GM18502 (cell line): ENCODE data around the gene ZNF414.
"Not testable (repeated sequence)": the region's sequence is repeated elsewhere in the genome, so short reads cannot be mapped to it uniquely, and the experiment has no call there.

Experiments used
- ATAC-seq: cut with Tn5 transposase; IDR thresholded peaks from one replicate; pipeline ENCODE4 v1.9.1; 2021; ENCODE audit warnings: mild to moderate bottlenecking; ENCODE audit not compliant: unreplicated experiment, poor library complexity

Gene ZNF414

GRCh38 chr19:8513687-8514504 lies at the start of gene ZNF414:
ZNF414 (minus strand) TSS chr19:8514167; CDS start chr19:8514046, 121 bp downstream.
- peak; percentile 90 for ATAC-seq

DNA sequence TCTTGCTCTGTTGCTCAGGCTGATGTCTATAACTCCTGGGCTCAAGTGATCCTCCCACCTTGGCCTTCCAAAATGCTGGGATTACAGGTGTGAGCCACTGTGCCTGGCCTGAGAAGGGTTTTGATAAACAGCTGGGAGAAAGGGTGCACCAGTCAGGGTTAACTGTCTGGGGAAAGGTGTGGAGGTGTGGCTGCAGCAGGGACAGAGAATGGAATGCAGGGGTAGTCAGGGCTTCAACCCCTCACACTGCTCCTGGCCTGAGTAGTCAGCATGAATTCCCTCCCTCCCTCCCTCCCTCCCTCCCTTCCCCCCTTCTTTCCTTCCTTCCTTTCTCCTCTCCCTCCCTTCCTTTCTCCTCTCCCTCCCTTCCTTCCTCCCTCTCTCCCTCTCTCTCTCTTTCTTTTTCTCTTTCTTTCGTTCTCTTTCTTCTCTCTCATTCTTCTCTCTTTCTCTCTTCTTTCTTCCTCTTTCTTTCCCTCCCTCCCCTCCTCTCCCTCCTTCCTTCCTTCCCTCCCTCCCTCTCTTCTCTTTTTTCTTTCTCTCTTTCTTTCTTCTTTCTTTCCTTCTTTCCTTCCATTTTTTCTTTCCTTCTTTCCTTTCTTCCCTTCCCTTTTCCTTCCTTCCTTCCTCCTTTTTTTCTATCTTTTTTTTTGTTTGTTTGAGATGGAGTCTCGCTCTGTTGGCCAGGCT lies 47.3 kb upstream of the ZNF414 start:
- ATAC-seq: no peak

DNA sequence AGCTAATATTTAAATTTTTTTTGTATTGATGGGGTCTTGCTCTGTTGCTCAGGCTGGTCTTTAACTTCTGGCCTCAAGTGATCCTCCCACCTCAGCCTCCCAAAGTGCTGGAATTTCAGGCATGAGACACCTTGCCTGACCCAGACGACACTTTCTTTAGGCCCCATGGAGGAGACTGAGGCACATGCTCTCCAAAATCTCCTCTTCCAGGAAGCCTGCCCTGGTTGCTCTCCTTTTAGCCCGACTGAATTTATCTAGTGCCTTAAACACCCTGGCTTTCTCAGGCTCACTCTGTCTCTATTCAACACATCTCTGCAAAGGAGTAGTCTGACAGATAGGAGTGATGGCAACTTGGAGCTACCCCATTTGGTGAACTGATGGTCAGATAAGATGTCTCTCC lies 44.4 kb upstream of the ZNF414 start:
- no peak for ATAC-seq

DNA sequence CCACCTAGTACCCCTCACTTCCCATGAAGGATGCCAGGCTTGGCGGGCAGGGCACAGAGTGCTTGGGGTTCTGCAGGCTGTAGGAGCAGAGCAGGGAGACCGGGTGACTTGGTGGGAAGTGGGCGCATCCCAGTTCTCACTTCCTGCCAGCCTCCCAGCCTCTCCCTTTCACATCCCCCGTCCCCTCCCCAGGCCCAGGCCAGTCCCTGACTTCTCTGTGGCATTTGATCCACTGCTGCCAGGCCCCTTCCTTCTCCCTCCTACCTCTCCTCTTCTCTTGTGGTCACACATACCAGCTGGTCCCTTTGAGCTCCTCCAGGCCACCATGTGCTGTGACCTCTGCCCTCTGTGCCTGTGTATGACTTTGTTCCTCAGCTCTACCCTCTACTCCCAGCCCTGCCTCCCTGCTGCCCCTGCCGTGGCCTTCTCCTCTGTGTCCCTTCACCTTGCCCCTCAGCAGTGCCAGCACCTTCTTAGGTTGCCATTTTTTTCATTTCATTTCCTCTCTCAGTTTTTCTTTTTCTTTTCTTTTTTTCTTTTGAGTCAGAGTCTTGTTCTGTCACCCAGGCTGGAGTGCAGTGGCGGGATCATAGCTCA lies 43.8 kb upstream of the ZNF414 start:
- no peak for ATAC-seq

- ATAC-seq: not testable (repeated sequence)
Observed at GRCh38 chr19:8553729-8554128, 39.8 kb upstream of the ZNF414 start.

- no peak for ATAC-seq
Observed at GRCh38 chr19:8552810-8553209, 38.8 kb upstream of the ZNF414 start.

- ATAC-seq: no peak
Observed at GRCh38 chr19:8550070-8550469, 36.1 kb upstream of the ZNF414 start.

DNA sequence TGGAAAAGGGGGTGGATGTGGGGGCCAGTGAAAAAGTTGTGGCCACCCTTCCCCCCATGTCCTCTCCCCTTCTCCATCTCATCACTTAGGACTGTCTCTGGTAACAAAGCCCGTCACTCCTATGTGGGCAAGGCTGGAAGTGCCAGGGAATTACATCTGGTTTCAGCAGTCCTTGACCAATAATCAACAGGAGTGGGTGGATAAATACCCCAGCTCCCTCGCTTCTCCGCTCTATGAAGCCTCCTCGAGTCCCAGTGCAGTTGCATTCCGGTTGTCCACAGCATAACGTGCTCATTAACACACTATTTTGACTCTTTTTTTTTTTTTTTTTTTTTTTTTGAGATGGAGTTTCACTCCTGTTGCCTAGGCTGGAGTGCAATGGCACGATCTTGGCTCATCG lies 31.8 kb upstream of the ZNF414 start:
- no peak for ATAC-seq

GRCh38 chr19:8544168-8544567 lies 30.2 kb upstream of the ZNF414 start:
- ATAC-seq: no peak

DNA sequence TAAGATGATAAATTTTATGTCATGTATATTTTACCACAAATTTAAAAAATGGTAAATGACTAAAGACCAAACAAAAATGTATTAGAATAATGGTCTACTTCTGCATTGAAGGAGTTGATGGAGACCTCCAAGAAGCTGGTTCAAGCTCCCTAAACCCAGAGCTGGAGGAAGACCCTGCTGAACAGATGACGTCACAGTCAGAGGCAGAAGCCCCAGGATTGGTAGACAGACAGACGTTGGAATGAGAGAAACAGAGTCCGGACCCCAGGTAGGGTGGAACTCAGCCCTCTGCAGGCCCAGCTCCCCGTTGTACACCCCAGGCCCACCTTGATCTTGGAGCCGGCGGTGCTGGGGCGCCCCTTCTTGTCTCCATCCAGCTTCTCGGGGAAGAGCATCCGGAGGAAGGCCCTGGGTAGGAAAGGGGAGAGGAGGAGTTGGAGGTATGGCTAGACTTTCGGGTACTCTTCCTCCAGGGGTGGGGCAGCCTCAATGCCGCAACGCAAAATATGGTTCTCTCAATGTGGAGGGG lies 25.7 kb upstream of the ZNF414 start:
- ATAC-seq: no peak

DNA sequence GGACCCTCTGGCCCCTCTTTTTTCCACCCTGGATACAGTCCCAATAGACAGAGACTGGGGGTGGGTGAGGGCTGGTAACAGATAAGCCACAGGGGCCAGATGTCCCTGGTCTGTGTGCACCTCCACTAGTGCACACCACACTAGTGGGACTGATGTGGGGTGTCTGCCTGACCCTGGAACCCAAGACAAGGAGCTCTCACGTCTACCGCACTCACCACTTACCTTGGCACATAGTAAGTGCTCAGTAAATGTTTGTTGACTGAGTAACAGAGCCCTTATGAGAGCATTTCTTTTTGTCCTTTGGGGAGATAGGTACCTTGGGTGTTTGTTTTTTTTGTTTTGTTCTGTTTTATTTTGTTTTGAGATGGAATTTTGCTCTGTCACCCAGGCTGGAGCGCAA lies 23.1 kb upstream of the ZNF414 start:
- no peak for ATAC-seq

DNA sequence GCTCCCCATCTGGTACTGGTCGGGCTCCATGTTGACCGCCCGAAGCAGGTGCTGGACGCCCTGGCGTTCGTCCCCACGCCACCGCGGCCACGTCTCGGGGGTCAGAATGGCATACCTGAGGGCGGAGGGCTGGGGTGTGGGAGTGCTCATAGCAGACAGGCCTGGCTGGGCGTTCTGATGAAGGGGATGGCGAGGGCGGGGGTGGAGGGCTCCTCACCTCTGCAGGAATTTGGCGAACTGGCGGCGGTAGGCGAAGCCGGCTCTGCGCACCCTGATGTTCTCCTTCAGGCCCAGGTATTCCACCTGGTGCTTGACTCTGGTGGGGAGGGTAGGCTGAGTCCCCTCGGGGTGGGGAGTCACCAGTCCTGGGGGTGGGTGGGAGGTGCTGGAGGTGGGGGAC lies 22.3 kb upstream of the ZNF414 start:
- ATAC-seq: no peak

- no peak for ATAC-seq
Observed at GRCh38 chr19:8532225-8532624, 18.3 kb upstream of the ZNF414 start.

DNA sequence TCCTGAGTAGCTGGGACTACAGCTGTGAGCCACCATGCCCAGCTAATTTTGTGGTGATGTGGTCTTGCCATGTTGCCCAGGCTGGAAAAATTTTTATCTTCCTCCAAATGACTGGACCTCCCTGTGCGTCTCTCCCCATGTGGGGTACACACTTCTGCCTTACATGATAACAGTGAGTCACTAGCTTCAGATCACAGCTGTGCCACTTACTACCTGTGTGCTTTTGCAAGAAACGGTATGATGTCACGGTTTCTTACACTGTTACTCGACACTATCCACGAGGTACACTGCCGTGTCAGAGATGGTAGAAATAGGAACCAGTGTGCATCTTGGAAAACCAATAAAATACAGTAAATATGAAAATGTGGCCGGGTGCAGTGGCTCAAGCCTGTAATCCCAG lies 17.5 kb upstream of the ZNF414 start:
- ATAC-seq: no peak

- no peak for ATAC-seq
Observed at GRCh38 chr19:8530061-8530679, 16.2 kb upstream of the ZNF414 start.

DNA sequence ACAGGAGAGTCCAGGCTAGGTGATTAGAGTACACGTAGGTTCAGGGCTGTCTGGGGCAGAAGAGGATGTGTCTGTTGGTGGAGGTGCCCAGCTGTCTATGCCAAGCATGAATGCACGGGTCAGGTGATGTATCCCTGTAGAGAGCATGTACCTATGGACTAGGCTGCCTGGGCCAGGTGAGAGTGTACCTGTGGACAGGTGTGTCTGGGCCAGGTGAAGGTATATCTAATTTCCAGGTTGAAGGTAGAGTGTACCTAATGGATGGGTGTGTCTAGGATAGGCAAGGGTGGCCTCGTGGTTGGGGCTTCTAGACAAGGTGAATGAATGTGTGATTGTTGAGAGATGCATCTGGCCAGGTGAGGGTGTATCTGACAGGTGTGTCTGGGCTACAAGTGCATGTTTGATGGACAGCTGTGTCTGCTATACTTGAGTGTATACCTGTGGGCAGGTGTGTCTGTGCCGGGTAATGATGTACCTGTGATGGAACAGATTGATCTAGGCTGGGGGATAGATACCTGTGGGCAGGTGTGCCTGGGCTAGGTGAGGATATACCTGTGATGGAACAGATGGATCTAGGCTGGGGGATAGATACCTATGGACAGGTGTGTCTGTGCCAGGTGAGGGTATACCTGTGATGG lies 15.5 kb upstream of the ZNF414 start:
- no peak for ATAC-seq

- no peak for ATAC-seq
Observed at GRCh38 chr19:8528500-8528899, 14.5 kb upstream of the ZNF414 start.

- no peak for ATAC-seq
Observed at GRCh38 chr19:8526345-8527091, 12.6 kb upstream of the ZNF414 start.

GRCh38 chr19:8525401-8525684 lies 11.4 kb upstream of the ZNF414 start:
- no peak for ATAC-seq

GRCh38 chr19:8519388-8519787 lies 5.4 kb upstream of the ZNF414 start:
- ATAC-seq: no peak
